Stimulated activated naive B cell treated with anti-CD40 and anti-IgM and Interleukin-4, amounts not matched to agents 10 μg/mL and 1 μg/mL and 100 μg/mL, for 72 hours (primary cell): ENCODE measurements around the gene PID1.
A peak's percentile ranks its signal among the peaks of the same experiment; 100 is the strongest.

Source experiments
- ATAC-seq, 2 donors: fragments of 150-1000 bp; cut with Tn5 transposase; replicated peaks; 2 replicates each; pipeline ENCODE4 v1.10.0; 2021; ENCODE audit warnings: moderate library complexity in 1 of 2
- DNase-seq: peaks from one replicate; pipeline ENCODE4 v3.0.0; 2021
- H3K27ac Mint-ChIP-seq: one replicate; pipeline ENCODE4 v1.8.0; 2022; ENCODE audit warnings: mild to moderate bottlenecking, mixed read lengths
- H3K27me3 Mint-ChIP-seq, 2 donors: one replicate each; pipeline ENCODE4 v1.8.0; 2022; ENCODE audit warnings: mixed read lengths in 2 of 2
- H3K36me3 Mint-ChIP-seq, 2 donors: one replicate each; pipeline ENCODE4 v1.8.0; 2022; ENCODE audit warnings: mixed read lengths in 2 of 2, mild to moderate bottlenecking in 1 of 2
- H3K4me1 Mint-ChIP-seq, 2 donors: one replicate each; pipeline ENCODE4 v1.8.0; 2022; ENCODE audit warnings: mixed read lengths in 2 of 2, mild to moderate bottlenecking in 1 of 2
- H3K4me3 Mint-ChIP-seq, 2 donors: one replicate each; pipeline ENCODE4 v1.8.0; 2022; ENCODE audit warnings: mild to moderate bottlenecking in 2 of 2, mixed read lengths in 2 of 2, moderate library complexity in 1 of 2
- H3K9me3 Mint-ChIP-seq, 2 donors: one replicate each; pipeline ENCODE4 v1.8.0; 2022; ENCODE audit warnings: mixed read lengths in 2 of 2, mild to moderate bottlenecking in 1 of 2

The PID1 gene, protein sequence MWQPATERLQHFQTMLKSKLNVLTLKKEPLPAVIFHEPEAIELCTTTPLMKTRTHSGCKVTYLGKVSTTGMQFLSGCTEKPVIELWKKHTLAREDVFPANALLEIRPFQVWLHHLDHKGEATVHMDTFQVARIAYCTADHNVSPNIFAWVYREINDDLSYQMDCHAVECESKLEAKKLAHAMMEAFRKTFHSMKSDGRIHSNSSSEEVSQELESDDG

GRCh38 chr2:229270551-229271410 lies at the start of gene PID1:
PID1 (minus strand) TSS chr2:229271287; CDS start chr2:229271043, 244 bp downstream.
- H3K4me1 Mint-ChIP-seq: no peaks in the 10 kb centered on the region
- no peaks in the 10 kb centered on the region for H3K9me3 Mint-ChIP-seq
- no peak within 1 kb of the TSS for H3K4me3 Mint-ChIP-seq
- H3K27me3 Mint-ChIP-seq: peaks cover 21 to 32% of the 10 kb centered on the region in 2 donors
- H3K27ac Mint-ChIP-seq: no peak within 1 kb of the TSS
- no peaks in the 10 kb centered on the region for H3K36me3 Mint-ChIP-seq
- DNase-seq (no peak), ATAC-seq (no peak)

- Mint-ChIP-seq H3K9me3 (peaks cover 3 to 5% of the 10 kb centered on the region in 2 donors), H3K27me3 (peaks cover 10 to 11% of the 10 kb centered on the region in 2 donors), H3K4me1 (no peaks in the 10 kb centered on the region), H3K4me3 (no peak overlapping the region), H3K36me3 (peaks cover 1 to 3% of the 10 kb centered on the region in 2 donors), H3K27ac (no peak overlapping the region)
- ATAC-seq (no peak), DNase-seq (no peak)
Observed at GRCh38 chr2:229319558-229319957, 48.5 kb upstream of the PID1 start.

- Mint-ChIP-seq H3K4me1 (no peaks in the 10 kb centered on the region), H3K27ac (no peak overlapping the region), H3K36me3 (no peaks in the 10 kb centered on the region), H3K27me3 (no peaks in the 10 kb centered on the region), H3K9me3 (no peaks in the 10 kb centered on the region), H3K4me3 (no peak overlapping the region)
- ATAC-seq (no peak), DNase-seq (no peak)
Observed at GRCh38 chr2:229314117-229314516, 43.0 kb upstream of the PID1 start.

DNA sequence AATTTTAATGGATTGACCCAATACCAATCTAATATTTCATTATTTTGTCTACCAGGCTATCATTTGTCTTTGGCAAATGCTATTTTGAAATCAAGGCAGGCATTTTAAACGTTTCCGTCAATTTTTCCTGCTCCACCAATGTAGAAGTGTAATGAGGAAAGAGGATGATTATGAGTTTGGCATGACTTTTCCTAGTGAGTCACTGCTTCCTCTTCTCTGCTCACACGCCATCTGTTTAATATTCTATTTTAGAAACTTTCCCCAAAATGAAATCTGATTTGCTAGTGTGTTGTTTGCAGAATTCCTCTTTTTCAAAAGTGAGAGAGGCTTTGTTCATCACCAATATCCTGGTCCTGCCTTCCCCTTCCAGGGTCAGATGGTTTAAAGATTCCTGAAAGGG lies 42.5 kb upstream of the PID1 start:
- DNase-seq: no peak
- H3K27me3 Mint-ChIP-seq: no peaks in the 10 kb centered on the region
- H3K27ac Mint-ChIP-seq: no peak overlapping the region
- H3K9me3 Mint-ChIP-seq: no peaks in the 10 kb centered on the region
- no peak overlapping the region for H3K4me3 Mint-ChIP-seq
- H3K36me3 Mint-ChIP-seq: no peaks in the 10 kb centered on the region
- no peaks in the 10 kb centered on the region for H3K4me1 Mint-ChIP-seq
- no peak for ATAC-seq

GRCh38 chr2:229301237-229301636 lies 30.1 kb upstream of the PID1 start:
- ATAC-seq: no peak
- peaks cover 0 to 22% of the 10 kb centered on the region in 2 donors for H3K27me3 Mint-ChIP-seq
- H3K36me3 Mint-ChIP-seq: no peaks in the 10 kb centered on the region
- H3K4me3 Mint-ChIP-seq: no peak overlapping the region
- no peaks in the 10 kb centered on the region for H3K4me1 Mint-ChIP-seq
- peaks cover 0 to 2% of the 10 kb centered on the region in 2 donors for H3K9me3 Mint-ChIP-seq
- DNase-seq: no peak
- H3K27ac Mint-ChIP-seq: no peak overlapping the region

GRCh38 chr2:229300790-229301189 lies 29.7 kb upstream of the PID1 start:
- ATAC-seq: no peak
- Mint-ChIP-seq H3K9me3 (peaks cover 0 to 2% of the 10 kb centered on the region in 2 donors), H3K36me3 (no peaks in the 10 kb centered on the region), H3K27ac (no peak overlapping the region), H3K4me1 (no peaks in the 10 kb centered on the region), H3K4me3 (no peak overlapping the region), H3K27me3 (peaks cover 0 to 18% of the 10 kb centered on the region in 2 donors)
- DNase-seq: no peak

DNA sequence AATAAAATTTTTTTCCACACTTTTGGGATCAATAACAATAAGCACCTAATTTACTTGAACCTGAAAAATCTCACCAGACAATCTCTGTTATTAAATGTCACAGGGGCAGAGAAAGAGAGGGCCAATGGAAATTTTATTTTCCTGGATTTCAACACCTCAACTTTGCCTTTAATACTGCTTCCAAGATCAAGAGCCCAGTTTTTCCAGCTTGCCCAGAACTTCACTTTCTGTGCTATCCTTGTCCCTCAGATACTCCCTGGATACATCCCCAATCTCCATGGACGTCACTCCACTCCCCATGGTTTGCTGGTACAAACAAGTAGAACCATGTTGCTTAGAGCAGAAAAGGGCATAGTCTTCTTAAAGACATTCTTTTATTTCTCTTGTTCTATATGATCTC lies 29.3 kb upstream of the PID1 start:
- no peak overlapping the region for H3K27ac Mint-ChIP-seq
- peaks cover 0 to 2% of the 10 kb centered on the region in 2 donors for H3K9me3 Mint-ChIP-seq
- H3K36me3 Mint-ChIP-seq: no peaks in the 10 kb centered on the region
- no peak overlapping the region for H3K4me3 Mint-ChIP-seq
- H3K27me3 Mint-ChIP-seq: peaks cover 0 to 17% of the 10 kb centered on the region in 2 donors
- ATAC-seq: no peak
- no peak for DNase-seq
- no peaks in the 10 kb centered on the region for H3K4me1 Mint-ChIP-seq

- Mint-ChIP-seq H3K36me3 (no peaks in the 10 kb centered on the region), H3K4me1 (no peaks in the 10 kb centered on the region), H3K27ac (no peak overlapping the region), H3K27me3 (peaks cover 0 to 17% of the 10 kb centered on the region in 2 donors), H3K9me3 (peaks cover 0 to 2% of the 10 kb centered on the region in 2 donors), H3K4me3 (no peak overlapping the region)
- DNase-seq (no peak), ATAC-seq (no peak)
Observed at GRCh38 chr2:229297247-229297646, 26.2 kb upstream of the PID1 start.

DNA sequence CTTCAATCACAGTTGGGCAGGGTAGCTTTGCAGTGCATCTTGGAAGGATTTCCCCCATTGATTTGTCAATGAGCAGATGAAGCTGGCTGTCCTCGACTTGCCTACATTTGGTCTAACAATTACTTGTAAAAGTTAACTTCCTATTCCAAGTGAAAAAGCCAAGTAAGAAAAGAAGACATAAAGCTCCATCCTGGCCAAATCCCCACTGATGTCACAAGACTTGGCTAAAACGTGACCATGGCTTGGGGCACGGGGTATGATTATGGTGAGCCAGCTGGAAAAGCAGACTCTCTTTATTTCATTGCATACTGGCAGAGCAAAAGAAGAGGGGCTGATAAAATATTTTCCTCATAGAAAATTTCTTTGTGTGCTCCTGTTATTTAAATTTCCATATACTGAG lies 25.4 kb upstream of the PID1 start:
- Mint-ChIP-seq H3K27me3 (peaks cover 0 to 17% of the 10 kb centered on the region in 2 donors), H3K9me3 (peaks cover 0 to 2% of the 10 kb centered on the region in 2 donors)
- no peak for ATAC-seq

GRCh38 chr2:229296016-229296415 lies 24.9 kb upstream of the PID1 start:
- no peak overlapping the region for H3K27ac Mint-ChIP-seq
- H3K4me1 Mint-ChIP-seq: no peaks in the 10 kb centered on the region
- DNase-seq (no peak), ATAC-seq (no peak)
- H3K9me3 Mint-ChIP-seq: peaks cover 0 to 2% of the 10 kb centered on the region in 2 donors
- H3K27me3 Mint-ChIP-seq: peaks cover 0 to 17% of the 10 kb centered on the region in 2 donors
- no peak overlapping the region for H3K4me3 Mint-ChIP-seq
- H3K36me3 Mint-ChIP-seq: no peaks in the 10 kb centered on the region

More for the DNA sequence above, 25.4 kb upstream of the PID1 start:
- Mint-ChIP-seq H3K36me3 (no peaks in the 10 kb centered on the region), H3K27ac (no peak overlapping the region), H3K4me3 (no peak overlapping the region), H3K4me1 (no peaks in the 10 kb centered on the region)
- no peak for DNase-seq

DNA sequence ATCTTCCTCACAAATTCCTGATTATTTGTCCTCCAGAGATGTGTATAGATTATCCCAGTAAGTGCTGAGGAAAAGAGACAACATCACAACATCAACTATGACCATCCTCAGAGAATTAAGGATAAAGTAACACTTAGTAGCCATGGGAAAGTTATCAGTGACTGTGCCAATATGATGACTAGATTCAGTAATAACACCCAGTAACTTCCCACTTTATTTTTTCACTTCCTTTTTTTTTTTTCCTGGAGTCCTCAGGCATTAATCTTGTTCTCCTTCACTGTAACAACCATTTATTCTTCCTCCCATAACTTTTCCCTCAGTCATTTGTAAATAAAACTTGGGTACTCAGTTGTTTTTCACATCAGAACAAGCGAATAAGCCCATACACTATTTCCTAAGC lies 16.7 kb upstream of the PID1 start:
- Mint-ChIP-seq H3K4me1 (peaks cover 4 to 6% of the 10 kb centered on the region in 2 donors), H3K9me3 (peaks cover 4 to 6% of the 10 kb centered on the region in 2 donors), H3K27me3 (no peaks in the 10 kb centered on the region), H3K4me3 (no peak overlapping the region), H3K36me3 (no peaks in the 10 kb centered on the region), H3K27ac (no peak overlapping the region)
- ATAC-seq (peak in 1 of 2 donors; percentile 65), DNase-seq (no peak)

DNA sequence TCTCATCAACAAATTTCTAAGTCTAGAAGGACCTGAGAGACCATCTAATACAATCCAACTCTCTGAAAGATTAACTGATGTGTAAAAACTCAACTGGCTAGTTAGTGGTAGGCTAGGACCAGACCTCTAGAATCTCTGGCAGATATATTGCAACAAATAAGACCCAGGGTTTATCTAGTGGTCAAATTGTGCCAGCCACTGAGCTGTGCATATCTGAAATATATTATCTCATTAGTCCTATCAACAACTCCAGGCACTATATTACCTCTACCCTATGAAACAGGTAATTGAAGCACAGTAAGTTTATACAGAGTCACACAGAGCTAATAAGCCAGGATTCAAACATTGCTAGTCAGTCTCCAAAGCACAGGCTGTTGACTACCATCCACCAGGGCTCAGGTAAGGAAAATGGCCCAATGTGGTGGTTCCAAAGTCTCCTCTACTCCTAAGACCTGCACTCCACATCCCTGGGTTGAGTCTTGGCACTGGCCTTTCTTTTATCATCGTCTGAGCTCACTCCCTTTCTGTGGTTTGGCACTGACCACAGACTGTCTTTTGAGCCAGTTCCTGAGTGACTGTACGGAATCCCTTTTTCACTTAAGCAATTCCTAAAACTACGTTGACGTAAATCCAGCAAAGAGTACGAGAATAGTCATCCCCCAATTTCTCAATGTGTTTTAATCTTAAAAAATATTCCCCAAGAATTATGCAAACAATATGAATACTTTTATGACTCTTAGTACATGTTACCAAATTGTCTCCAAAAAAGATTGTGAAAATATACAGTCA lies 11.9 kb upstream of the PID1 start:
- Mint-ChIP-seq H3K27me3 (peaks cover 3 to 9% of the 10 kb centered on the region in 2 donors), H3K9me3 (peaks cover 0 to 2% of the 10 kb centered on the region in 2 donors), H3K27ac (no peak overlapping the region), H3K4me3 (no peak overlapping the region), H3K36me3 (no peaks in the 10 kb centered on the region), H3K4me1 (peaks cover 3 to 4% of the 10 kb centered on the region in 2 donors)
- ATAC-seq (no peak), DNase-seq (no peak)

- no peak for DNase-seq
- H3K27ac Mint-ChIP-seq: no peak overlapping the region
- H3K9me3 Mint-ChIP-seq: peaks cover 0 to 2% of the 10 kb centered on the region in 2 donors
- no peak for ATAC-seq
- peaks cover 10 to 16% of the 10 kb centered on the region in 2 donors for H3K27me3 Mint-ChIP-seq
- no peaks in the 10 kb centered on the region for H3K36me3 Mint-ChIP-seq
- H3K4me3 Mint-ChIP-seq: no peak overlapping the region
- H3K4me1 Mint-ChIP-seq: no peaks in the 10 kb centered on the region
Observed at GRCh38 chr2:229279516-229279915, 8.4 kb upstream of the PID1 start.

DNA sequence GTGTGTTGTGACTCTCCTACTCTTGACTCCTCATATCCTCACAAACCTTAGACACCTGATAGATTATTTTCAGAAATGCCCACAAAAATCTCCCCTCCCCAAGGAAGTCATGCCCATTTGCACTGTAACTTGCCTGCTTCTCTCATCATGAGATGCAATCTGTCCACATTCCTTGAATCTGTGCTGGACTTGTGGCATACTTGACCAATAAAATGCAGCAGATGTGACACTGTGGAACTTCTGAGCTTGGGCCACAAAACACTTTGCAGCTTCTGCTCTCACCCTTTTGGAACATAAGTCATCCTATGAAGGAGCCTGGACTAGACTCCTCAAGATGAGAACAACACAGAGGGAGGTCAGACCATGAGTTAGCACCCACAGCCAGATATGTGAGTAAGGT lies 4.4 kb upstream of the PID1 start:
- Mint-ChIP-seq H3K36me3 (no peaks in the 10 kb centered on the region), H3K4me3 (no peak overlapping the region), H3K27ac (no peak overlapping the region), H3K4me1 (no peaks in the 10 kb centered on the region), H3K9me3 (peaks cover 0 to 2% of the 10 kb centered on the region in 2 donors), H3K27me3 (peaks cover 28 to 33% of the 10 kb centered on the region in 2 donors)
- DNase-seq (no peak), ATAC-seq (no peak)
